ENCODE measurements around the gene TMEM117. TPM values are rescaled to one million over a fixed set of nuclear protein-coding genes. Genes with fewer than 3 reads are reported as not detected.

TMEM117 gene
- total RNA-seq, 4 donors from 2014 or later, result 16.9 to 24.9 (median 21.1) TPM

DNA sequence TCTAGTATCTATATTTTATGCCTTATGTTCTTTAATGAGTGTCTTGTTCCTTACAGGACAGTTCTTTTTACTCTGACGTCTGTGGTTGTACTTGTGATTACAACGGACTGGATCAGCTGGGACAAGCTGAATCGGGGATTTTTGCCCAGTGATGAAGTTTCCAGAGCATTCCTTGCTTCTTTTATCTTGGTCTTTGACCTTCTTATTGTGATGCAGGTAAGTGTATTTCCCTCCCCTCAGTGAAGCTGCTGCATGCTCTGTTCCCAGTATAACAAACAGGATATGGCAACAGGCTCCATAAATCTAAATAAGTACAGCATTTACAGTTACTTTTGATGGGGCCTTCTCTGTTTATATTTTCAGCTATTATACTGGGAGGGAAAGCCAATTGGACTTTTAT lies 463.6 kb downstream of the TMEM117 start:
- Histone ChIP-seq H3K9me3 (peaks cover 0 to 26% (median 5%) of the 10 kb centered on the region in 4 donors), H3K27ac (no peak overlapping the region), H3K4me1 (no peaks in the 10 kb centered on the region), H3K4me3 (no peak overlapping the region), H3K27me3 (no peaks in the 10 kb centered on the region), H3K36me3 (peaks cover 0 to 24% (median 0%) of the 10 kb centered on the region in 3 donors)
- WGBS, 2 donors, result 56 to 59% methylated on average over 3 of the region's 3 CpGs
- TF ChIP-seq EP300 (IDR thresholded peaks at IDR 0.05), result no peak
- TF ChIP-seq POLR2A (IDR thresholded peaks at IDR 0.05), result no peak
- TF ChIP-seq, protein P1, sequence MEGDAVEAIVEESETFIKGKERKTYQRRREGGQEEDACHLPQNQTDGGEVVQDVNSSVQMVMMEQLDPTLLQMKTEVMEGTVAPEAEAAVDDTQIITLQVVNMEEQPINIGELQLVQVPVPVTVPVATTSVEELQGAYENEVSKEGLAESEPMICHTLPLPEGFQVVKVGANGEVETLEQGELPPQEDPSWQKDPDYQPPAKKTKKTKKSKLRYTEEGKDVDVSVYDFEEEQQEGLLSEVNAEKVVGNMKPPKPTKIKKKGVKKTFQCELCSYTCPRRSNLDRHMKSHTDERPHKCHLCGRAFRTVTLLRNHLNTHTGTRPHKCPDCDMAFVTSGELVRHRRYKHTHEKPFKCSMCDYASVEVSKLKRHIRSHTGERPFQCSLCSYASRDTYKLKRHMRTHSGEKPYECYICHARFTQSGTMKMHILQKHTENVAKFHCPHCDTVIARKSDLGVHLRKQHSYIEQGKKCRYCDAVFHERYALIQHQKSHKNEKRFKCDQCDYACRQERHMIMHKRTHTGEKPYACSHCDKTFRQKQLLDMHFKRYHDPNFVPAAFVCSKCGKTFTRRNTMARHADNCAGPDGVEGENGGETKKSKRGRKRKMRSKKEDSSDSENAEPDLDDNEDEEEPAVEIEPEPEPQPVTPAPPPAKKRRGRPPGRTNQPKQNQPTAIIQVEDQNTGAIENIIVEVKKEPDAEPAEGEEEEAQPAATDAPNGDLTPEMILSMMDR (IDR thresholded peaks at IDR 0.05), result no peak
- DNase-seq (ENCODE audit: low spot score in 2 of 2), result no peak

DNA sequence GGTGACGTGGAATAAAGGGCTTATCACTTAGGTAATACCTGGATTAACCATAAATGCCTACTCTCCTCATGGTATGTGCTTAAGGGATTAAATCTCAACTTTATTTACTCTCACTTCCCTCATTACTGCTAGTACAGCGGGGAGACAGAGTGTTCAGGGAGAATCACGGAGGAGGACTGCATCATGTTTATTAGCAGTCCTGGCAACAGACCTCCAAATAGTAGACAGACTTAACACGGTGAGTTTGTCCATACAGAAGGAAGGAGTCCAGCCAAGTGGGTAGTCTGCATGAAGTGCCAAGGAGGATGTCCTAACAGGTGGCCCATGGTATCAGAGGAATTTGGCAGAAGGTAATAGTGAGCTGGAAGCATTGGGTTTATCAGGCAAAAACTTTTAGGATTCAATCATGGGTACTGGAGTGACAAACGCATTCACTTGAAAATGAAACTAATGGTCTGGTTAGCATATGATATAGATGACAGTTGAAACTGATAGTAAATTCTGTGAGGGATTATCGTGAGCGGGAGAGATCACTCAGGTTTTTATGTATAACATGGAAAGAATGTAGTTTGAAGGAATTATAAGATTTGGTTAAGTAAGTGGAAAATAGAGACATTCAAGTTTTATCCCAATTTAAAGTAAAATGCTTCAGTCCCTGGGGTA lies 471.8 kb downstream of the TMEM117 start:
- Histone ChIP-seq H3K36me3 (peaks cover 0 to 27% (median 0%) of the 10 kb centered on the region in 3 donors), H3K4me3 (no peak overlapping the region), H3K27me3 (no peaks in the 10 kb centered on the region), H3K4me1 (no peaks in the 10 kb centered on the region), H3K9me3 (peaks cover 0 to 21% (median 0%) of the 10 kb centered on the region in 4 donors), H3K27ac (no peak overlapping the region)
- no peak for DNase-seq (ENCODE audit: low spot score in 2 of 2)
- WGBS, 2 donors, result 79 to 80% methylated on average over 7 of the region's 7 CpGs
- TF ChIP-seq EP300 (IDR thresholded peaks at IDR 0.05), result no peak
- TF ChIP-seq, protein P1 (IDR thresholded peaks at IDR 0.05), result no peak
- no peak for TF ChIP-seq POLR2A (IDR thresholded peaks at IDR 0.05)

DNA sequence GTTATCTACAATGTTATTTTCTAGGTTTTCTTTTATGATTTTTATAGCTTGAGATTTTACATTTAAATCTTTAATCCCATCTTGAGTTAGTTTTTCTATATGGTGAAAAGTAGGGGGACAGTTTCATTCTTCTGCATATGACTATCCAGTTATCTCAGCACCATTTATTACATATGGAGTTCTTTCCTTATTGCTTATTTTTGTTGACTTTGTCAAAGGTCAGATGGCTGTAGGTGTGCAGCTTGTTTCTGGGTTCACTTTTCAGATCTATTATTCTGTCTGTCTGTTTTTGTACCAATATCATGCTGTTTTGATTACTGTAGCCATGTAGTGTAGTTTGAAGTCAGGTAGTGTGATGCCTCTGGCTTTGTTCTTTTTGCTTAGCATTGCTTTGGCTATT lies 477.3 kb downstream of the TMEM117 start:
- no peak for DNase-seq (ENCODE audit: low spot score in 2 of 2)
- peaks cover 0 to 26% (median 4%) of the 10 kb centered on the region in 4 donors for H3K9me3 ChIP-seq
- H3K4me3 ChIP-seq, result no peak overlapping the region
- no peak overlapping the region for H3K27ac ChIP-seq
- H3K27me3 ChIP-seq, result no peaks in the 10 kb centered on the region
- no peak for TF ChIP-seq EP300 (IDR thresholded peaks at IDR 0.05)
- TF ChIP-seq, protein P1 (IDR thresholded peaks at IDR 0.05), result no peak
- TF ChIP-seq POLR2A (IDR thresholded peaks at IDR 0.05), result no peak
- H3K36me3 ChIP-seq, result no peaks in the 10 kb centered on the region
- H3K4me1 ChIP-seq, result no peaks in the 10 kb centered on the region

DNA sequence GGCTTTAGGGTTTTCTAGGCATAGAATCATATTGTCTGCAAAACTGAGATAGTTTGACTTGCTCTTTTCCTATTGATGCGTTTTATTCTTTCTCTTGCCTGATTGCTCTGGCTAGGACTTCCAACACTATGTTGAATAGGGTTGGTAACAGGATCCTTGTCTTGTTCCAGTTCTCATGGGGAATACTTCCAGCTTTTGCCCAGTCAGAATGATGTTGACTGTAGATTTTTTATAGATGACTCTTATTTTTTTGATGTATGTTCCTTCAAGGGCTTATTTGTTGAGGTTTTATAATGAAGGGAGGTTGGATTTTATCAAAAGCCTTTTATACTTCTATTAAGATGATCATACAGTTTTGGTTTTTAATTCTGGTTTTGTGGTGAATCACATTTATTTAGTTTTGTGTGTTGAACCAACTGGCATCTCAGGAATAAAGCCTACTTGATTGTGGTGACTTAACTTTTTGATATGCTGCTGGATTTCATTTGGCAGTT lies 478.2 kb downstream of the TMEM117 start:
- Histone ChIP-seq H3K4me1 (no peaks in the 10 kb centered on the region), H3K27me3 (no peaks in the 10 kb centered on the region)
- no peak for TF ChIP-seq POLR2A (IDR thresholded peaks at IDR 0.05)

DNA sequence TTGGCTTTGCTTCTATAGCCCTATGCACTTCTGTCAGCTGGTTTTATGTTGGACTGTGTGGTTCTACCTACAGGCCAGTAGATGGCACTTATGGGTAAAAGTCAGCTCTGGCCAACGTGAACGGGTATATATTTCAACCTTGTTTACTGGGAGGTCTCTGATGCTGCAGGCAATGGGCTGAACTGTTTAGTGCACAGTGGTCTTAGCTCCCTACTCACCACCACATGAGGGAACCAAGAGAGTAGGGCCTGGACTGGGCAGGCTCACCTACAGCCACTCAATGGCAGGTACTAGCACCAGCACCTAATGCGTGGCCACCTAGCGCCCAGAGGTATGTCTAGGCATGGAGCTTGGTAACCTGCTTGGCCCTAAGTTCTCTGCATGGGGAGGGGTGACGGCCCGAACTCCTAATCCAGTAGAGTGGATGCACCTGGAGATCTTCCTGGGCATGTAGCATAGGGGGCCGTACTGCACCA lies 481.8 kb downstream of the TMEM117 start:
- Histone ChIP-seq H3K4me1 (no peaks in the 10 kb centered on the region), H3K36me3 (no peaks in the 10 kb centered on the region), H3K27ac (no peak overlapping the region), H3K9me3 (peaks cover 0 to 20% (median 4%) of the 10 kb centered on the region in 4 donors), H3K4me3 (no peak overlapping the region), H3K27me3 (no peaks in the 10 kb centered on the region)
- 76% methylated on average over 7 of the region's 7 CpGs for WGBS, 2 donors
- TF ChIP-seq POLR2A (IDR thresholded peaks at IDR 0.05) (no peak), EP300 (IDR thresholded peaks at IDR 0.05) (no peak)
- TF ChIP-seq, protein P1 (IDR thresholded peaks at IDR 0.05), result no peak
- no peak for DNase-seq (ENCODE audit: low spot score in 2 of 2)

More for the DNA sequence above, 478.2 kb downstream of the TMEM117 start:
- no peak overlapping the region for H3K27ac ChIP-seq
- peaks cover 0 to 26% (median 4%) of the 10 kb centered on the region in 4 donors for H3K9me3 ChIP-seq
- H3K4me3 ChIP-seq, result no peak overlapping the region
- WGBS, 2 donors, result 87 to 97% methylated on average over 1 of the region's 1 CpG
- H3K36me3 ChIP-seq, result no peaks in the 10 kb centered on the region
- DNase-seq (ENCODE audit: low spot score in 2 of 2), result no peak

All from tibial nerve (tissue), 4 donors.